ENCODE measurements around the gene NCAPH2.

DNA sequence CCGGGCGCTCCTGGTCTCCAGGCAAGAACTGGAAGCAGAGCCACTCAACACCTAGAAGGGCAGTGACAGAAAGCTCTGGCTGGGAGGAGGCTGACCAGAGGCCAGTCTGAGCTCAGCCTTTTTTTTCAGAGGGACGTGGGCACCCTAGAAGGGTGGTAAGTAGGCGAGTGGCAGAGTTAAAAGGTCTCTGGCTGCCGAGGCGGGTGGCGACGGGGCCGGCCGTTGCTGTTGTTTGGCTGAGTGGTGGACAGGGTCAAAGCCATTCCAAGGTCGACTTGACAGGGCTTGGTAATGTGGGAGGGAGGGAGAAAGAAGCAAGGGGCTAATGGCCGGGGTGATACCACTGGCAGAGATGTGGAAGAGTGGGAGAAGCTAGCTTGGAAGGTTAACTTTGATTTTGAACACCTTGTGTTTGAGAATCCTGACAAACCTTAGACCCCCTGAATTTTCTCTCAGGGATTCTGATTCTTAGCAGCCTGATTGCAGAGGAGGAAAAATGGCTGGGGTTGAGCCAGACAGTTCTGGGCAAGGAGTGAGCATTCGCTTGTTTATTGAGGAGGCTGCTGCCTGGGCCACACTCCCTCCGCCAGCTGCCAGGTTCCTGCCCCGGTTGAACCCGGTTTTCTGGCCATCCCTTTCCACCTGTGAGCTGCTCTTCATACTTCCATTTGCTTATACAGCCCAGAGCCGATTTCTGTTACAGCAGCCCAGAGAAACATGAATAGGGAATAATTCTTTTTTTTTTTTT lies 55.6 kb downstream of the NCAPH2 start:
- TF ChIP-seq, protein P1, sequence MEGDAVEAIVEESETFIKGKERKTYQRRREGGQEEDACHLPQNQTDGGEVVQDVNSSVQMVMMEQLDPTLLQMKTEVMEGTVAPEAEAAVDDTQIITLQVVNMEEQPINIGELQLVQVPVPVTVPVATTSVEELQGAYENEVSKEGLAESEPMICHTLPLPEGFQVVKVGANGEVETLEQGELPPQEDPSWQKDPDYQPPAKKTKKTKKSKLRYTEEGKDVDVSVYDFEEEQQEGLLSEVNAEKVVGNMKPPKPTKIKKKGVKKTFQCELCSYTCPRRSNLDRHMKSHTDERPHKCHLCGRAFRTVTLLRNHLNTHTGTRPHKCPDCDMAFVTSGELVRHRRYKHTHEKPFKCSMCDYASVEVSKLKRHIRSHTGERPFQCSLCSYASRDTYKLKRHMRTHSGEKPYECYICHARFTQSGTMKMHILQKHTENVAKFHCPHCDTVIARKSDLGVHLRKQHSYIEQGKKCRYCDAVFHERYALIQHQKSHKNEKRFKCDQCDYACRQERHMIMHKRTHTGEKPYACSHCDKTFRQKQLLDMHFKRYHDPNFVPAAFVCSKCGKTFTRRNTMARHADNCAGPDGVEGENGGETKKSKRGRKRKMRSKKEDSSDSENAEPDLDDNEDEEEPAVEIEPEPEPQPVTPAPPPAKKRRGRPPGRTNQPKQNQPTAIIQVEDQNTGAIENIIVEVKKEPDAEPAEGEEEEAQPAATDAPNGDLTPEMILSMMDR (IDR thresholded peaks at IDR 0.05), result no peak
- no peak for TF ChIP-seq POLR2A (IDR thresholded peaks at IDR 0.05)
- TF ChIP-seq POLR2AphosphoS5 (IDR thresholded peaks at IDR 0.05), result no peak
- TF ChIP-seq EP300 (IDR thresholded peaks at IDR 0.05), result no peak
